ENCODE data around the gene AKAIN1. TPM values are rescaled to one million over a fixed set of nuclear protein-coding genes. Genes with fewer than 3 reads are reported as not detected.
A peak's percentile ranks its signal among the peaks of the same experiment; 100 is the strongest.

The AKAIN1 gene
- total and polyA plus RNA-seq, 2 experiments from 2014 or later: not detected

DNA sequence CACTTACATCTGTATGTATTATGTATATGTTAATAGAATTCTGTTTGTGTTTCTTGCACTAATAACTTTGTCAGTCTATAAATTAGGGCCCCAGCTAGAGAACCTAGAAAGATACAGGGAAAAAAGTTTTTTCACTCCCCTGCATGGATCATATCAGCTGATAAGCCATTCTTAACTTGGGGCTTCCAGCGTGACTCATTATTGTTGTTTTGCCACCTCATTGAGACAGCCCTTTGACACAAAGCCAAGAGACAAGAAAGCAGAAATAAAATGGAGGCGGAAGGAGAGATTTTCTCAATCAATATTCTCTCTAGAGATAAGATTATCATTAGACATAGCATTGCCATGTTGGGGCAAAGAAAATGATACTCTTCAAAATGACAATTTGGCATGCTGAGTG, 93.4 kb downstream of the AKAIN1 start:
- Histone ChIP-seq H3K27ac (no peak overlapping the region), H3K36me3 (ENCODE audit: low read depth) (no peaks in the 10 kb centered on the region), H3K27me3 (replicated peaks; ENCODE audit: insufficient read depth) (no peaks in the 10 kb centered on the region), H3F3A (ENCODE audit: insufficient read depth) (no peaks in the 10 kb centered on the region), H3K79me2 (ENCODE audit: insufficient read depth) (no peaks in the 10 kb centered on the region), H3K4me1 (ENCODE audit: insufficient read depth) (no peaks in the 10 kb centered on the region), H3K9ac (no peak overlapping the region), H2AFZ (no peak overlapping the region), H3K9me3 (ENCODE audit: low read depth) (no peaks in the 10 kb centered on the region), H3K4me2 (ENCODE audit: unreplicated experiment) (no peak overlapping the region), H4K20me1 (ENCODE audit: insufficient read depth) (no peaks in the 10 kb centered on the region), H3K4me3 (no peak overlapping the region), H3K9me2 (ENCODE audit: insufficient read depth) (no peaks in the 10 kb centered on the region)
- TF ChIP-seq EZH2 (IDR thresholded peaks at IDR 0.05; ENCODE audit: insufficient read depth, poor library complexity, severe bottlenecking): no peak
- no peak for TF ChIP-seq EZH2phosphoT487 (IDR thresholded peaks at IDR 0.05; ENCODE audit: insufficient read depth, low read depth)
- WGBS, 2 experiments (ENCODE audit: low coverage in 1 of 2, low lambda C conversion rate in 2 of 2, missing lambda C conversion rate in 2 of 2): 49 to 52% methylated on average over 2 of the region's 2 CpGs
- DNase-seq: no peak
- in situ Hi-C loops (cut with MboI): no loop called here

GRCh38 chr18:5103286-5103685, 93.8 kb downstream of the AKAIN1 start:
- no peak for DNase-seq
- no peaks in the 10 kb centered on the region for H4K20me1 ChIP-seq (ENCODE audit: insufficient read depth)
- no peaks in the 10 kb centered on the region for H3K9me3 ChIP-seq (ENCODE audit: low read depth)
- WGBS, 2 experiments (ENCODE audit: low coverage in 1 of 2, low lambda C conversion rate in 2 of 2, missing lambda C conversion rate in 2 of 2): 0 to 13% methylated on average over 1 of the region's 1 CpG
- no peaks in the 10 kb centered on the region for H3K36me3 ChIP-seq (ENCODE audit: low read depth)
- H3K79me2 ChIP-seq (ENCODE audit: insufficient read depth): no peaks in the 10 kb centered on the region
- H3K4me2 ChIP-seq (ENCODE audit: unreplicated experiment): no peak overlapping the region
- H3F3A ChIP-seq (ENCODE audit: insufficient read depth): no peaks in the 10 kb centered on the region
- H2AFZ ChIP-seq: no peak overlapping the region
- no peaks in the 10 kb centered on the region for H3K27me3 ChIP-seq (replicated peaks; ENCODE audit: insufficient read depth)
- H3K9ac ChIP-seq: no peak overlapping the region
- H3K9me2 ChIP-seq (ENCODE audit: insufficient read depth): no peaks in the 10 kb centered on the region
- H3K4me3 ChIP-seq: no peak overlapping the region
- TF ChIP-seq EZH2phosphoT487 (IDR thresholded peaks at IDR 0.05; ENCODE audit: insufficient read depth, low read depth) (no peak), EZH2 (IDR thresholded peaks at IDR 0.05; ENCODE audit: insufficient read depth, poor library complexity, severe bottlenecking) (no peak)
- in situ Hi-C loops (cut with MboI): no loop called here
- H3K27ac ChIP-seq: no peak overlapping the region
- H3K4me1 ChIP-seq (ENCODE audit: insufficient read depth): no peaks in the 10 kb centered on the region

- Histone ChIP-seq H3K9ac (no peak overlapping the region), H3K36me3 (ENCODE audit: low read depth) (no peaks in the 10 kb centered on the region), H3K4me3 (no peak overlapping the region), H2AFZ (no peak overlapping the region), H3K4me1 (ENCODE audit: insufficient read depth) (no peaks in the 10 kb centered on the region), H3K27me3 (replicated peaks; ENCODE audit: insufficient read depth) (no peaks in the 10 kb centered on the region), H3K9me3 (ENCODE audit: low read depth) (no peaks in the 10 kb centered on the region), H3F3A (ENCODE audit: insufficient read depth) (no peaks in the 10 kb centered on the region), H3K9me2 (ENCODE audit: insufficient read depth) (no peaks in the 10 kb centered on the region), H3K4me2 (ENCODE audit: unreplicated experiment) (no peak overlapping the region), H3K79me2 (ENCODE audit: insufficient read depth) (no peaks in the 10 kb centered on the region), H3K27ac (no peak overlapping the region), H4K20me1 (ENCODE audit: insufficient read depth) (no peaks in the 10 kb centered on the region)
- 32 to 34% methylated on average over 4 of the region's 4 CpGs for WGBS, 2 experiments (ENCODE audit: low coverage in 1 of 2, low lambda C conversion rate in 2 of 2, missing lambda C conversion rate in 2 of 2)
- TF ChIP-seq EZH2phosphoT487 (IDR thresholded peaks at IDR 0.05; ENCODE audit: insufficient read depth, low read depth): no peak
- TF ChIP-seq EZH2 (IDR thresholded peaks at IDR 0.05; ENCODE audit: insufficient read depth, poor library complexity, severe bottlenecking): no peak
- in situ Hi-C loops (cut with MboI): loop anchor here (10.0 kb wide), 1 partner anchor 62 kb away; no protein-coding TSS in a partner anchor
- DNase-seq: peak; percentile 4
Observed at GRCh38 chr18:5097116-5097703, 99.8 kb downstream of the AKAIN1 start.

DNA sequence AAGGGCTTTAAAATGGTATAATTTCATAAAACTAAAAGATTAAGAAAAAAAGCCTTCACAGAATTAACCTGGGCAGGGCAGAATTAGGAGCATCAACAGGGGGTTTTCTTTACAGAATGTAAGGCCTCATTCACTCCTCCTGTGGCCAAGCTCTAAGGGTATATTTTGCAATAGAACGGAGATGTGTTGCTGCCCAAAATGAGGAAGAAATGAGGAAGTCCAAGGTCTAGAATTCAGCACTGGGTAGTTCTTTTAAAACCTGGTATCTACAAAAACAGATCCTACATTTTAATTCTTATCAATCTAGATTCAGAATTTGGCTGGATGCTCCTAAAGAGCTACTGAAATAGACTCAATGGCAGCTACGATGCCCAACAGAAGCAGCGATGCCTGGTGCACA, 101.8 kb downstream of the AKAIN1 start:
- Histone ChIP-seq H3K9me3 (ENCODE audit: low read depth) (no peaks in the 10 kb centered on the region), H3K4me1 (ENCODE audit: insufficient read depth) (no peaks in the 10 kb centered on the region), H3K9ac (no peak overlapping the region), H3K9me2 (ENCODE audit: insufficient read depth) (no peaks in the 10 kb centered on the region), H4K20me1 (ENCODE audit: insufficient read depth) (no peaks in the 10 kb centered on the region), H3K79me2 (ENCODE audit: insufficient read depth) (no peaks in the 10 kb centered on the region), H3F3A (ENCODE audit: insufficient read depth) (no peaks in the 10 kb centered on the region), H2AFZ (no peak overlapping the region), H3K4me3 (no peak overlapping the region), H3K27me3 (replicated peaks; ENCODE audit: insufficient read depth) (no peaks in the 10 kb centered on the region), H3K27ac (no peak overlapping the region), H3K36me3 (ENCODE audit: low read depth) (no peaks in the 10 kb centered on the region), H3K4me2 (ENCODE audit: unreplicated experiment) (no peak overlapping the region)
- in situ Hi-C loops (cut with MboI): loop anchor here (10.0 kb wide), 1 partner anchor 60 kb away; no protein-coding TSS in a partner anchor
- 38 to 46% methylated on average over 3 of the region's 3 CpGs for WGBS, 2 experiments (ENCODE audit: low coverage in 1 of 2, low lambda C conversion rate in 2 of 2, missing lambda C conversion rate in 2 of 2)
- DNase-seq: no peak
- TF ChIP-seq EZH2phosphoT487 (IDR thresholded peaks at IDR 0.05; ENCODE audit: insufficient read depth, low read depth) (no peak), EZH2 (IDR thresholded peaks at IDR 0.05; ENCODE audit: insufficient read depth, poor library complexity, severe bottlenecking) (no peak)
